Measurements from ENCODE around the gene NUMBL.
A peak's percentile ranks its signal among the peaks of the same experiment; 100 is the strongest.

NUMBL gene

GRCh38 chr19:40688987-40689338 is 1.5 kb downstream of the NUMBL start:
- DNase-seq, result no peak

- DNase-seq, result no peak
Observed at GRCh38 chr19:40688309-40688708, 2.1 kb downstream of the NUMBL start.

GRCh38 chr19:40687525-40688016 is 2.9 kb downstream of the NUMBL start:
- DNase-seq, result no peak

DNA sequence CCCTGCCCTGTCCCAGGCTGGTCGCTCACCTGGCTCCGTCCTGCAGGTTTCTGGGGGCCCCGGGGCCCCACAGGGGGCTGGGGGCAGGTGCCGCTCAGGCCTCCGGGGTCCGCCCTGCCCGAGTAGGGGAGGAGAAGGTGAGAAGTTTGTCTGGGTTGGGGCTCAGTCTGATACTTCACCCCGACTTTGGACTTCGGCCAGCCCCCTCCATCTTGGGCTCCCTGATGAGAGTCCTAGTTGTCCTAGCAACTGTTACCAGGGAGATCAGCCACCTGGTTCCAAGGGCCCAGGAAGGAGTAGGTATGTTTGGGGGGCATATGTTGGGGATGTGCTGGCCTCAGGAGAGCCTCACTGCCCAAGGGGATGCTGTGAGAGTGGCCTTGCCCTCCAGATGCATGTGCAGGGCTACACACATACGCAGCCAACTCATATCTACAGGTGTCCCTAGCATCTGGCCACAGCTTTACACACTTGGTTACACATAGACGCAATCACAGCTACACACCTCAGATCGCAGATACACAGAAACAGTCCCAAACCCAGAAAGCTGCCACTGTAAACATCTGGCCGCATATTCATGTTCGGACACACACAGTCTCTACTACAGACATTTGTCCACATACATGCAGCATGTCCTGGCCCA is 3.4 kb downstream of the NUMBL start:
- no peak for DNase-seq

DNA sequence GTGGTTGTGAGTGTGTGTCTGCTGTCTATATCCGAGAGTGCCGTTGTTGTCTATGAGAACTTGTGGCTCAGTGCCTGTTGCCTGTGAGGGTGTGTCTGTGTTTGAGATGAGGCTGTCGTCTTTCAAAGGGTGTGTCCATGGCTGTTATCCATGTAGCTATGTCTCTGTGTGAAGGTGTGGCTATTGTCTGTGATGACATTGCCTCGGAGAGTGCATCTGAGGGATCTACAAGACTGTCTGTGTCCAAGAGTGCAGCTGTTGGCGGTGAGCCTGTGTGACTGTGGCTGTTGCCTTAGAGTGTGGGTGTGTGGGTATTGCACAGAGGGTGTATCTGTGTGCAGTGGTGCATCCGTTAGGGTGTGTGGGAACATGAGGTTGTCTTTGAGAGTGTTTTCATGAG is 4.9 kb downstream of the NUMBL start:
- no peak for DNase-seq

- DNase-seq, result no peak
Observed at GRCh38 chr19:40685016-40685526, 5.4 kb downstream of the NUMBL start.

- no peak for DNase-seq
Observed at GRCh38 chr19:40684280-40684679, 6.2 kb downstream of the NUMBL start.

GRCh38 chr19:40683437-40683836 is 7.0 kb downstream of the NUMBL start:
- no peak for DNase-seq

DNA sequence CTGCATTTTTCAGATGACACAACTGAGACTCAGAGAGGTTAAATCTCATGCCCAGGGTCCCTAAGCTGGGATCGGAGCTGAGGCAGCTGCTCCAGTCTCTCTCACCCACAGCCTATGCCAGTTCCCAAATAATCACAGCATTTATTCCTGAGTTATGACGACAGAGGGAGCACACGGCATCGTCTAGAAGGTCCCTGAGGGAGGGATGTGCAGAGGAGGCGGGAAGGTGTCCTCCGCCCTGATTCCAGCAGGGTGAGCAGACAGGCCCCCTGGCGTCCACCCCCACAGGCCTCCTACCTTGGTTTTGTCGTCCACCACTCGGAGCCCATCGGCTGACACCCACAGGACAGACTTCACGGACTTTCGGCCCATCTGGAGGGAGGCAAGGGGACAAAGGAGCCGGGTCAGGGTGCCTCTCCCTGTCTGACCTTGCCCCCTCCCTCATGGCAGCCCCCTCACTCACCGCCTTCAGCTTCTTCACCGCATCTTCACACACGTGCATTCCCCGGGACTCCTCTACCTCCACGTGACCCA is 8.0 kb downstream of the NUMBL start:
- DNase-seq, result no peak

DNA sequence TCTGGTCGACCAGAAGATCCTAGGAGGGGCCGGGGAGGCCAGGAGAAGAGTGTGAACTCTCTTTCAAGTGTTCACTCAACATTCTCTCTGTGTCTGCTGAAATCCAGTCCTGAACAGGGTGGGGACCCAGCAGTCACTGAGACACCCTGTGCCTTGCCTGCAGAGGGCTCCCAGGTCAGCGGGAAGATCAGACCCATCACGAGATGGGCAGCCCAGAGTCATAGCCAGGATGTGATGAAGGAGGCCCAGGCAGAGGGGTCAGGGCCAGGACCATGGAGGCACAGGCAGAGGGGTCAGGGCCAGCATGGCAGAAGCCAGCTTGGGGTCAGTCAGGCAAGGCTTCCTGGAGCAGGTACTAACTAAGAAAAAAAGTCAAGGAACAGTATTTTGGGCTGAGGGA is 9.4 kb downstream of the NUMBL start:
- no peak for DNase-seq

DNA sequence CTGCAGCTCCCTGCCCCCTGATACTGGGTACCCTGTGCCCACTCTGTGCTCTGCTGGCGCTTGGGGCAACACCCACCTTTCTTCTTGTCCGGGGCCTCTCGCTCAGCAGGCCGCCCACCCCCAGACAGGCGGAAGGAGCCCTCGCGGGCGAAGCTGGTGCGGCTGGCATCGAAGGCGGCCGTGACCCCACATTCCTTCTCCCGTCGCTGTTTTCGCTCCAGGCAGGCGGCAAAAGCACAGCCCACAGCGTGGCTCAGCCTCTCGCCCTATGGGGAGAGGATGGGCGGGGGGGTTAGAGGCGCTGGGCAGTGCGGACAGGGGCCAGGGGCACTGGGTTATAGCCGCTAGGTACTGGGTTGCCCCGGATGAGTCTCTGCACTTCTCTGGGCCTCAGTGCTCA is 13.3 kb downstream of the NUMBL start:
- no peak for DNase-seq

DNA sequence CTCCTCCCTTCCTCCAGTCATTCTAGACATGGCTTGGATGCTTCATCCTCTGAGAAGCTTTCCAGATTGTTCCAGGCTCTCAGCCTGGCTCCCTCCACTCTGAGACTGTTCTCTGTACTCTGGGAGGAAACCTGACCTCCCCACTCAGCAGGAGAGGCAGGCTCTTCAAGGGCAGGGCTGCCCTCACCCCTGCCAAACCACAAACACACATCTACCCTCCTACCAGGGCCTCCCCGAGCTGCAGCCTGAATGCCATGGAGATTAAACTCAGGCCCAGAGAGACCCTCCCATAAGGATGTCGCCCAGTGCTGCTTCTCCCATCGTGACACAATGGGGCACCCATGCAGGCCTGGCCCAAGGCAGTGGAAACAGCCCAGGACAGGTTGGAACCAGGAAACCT is 16.2 kb downstream of the NUMBL start:
- DNase-seq, result no peak

DNA sequence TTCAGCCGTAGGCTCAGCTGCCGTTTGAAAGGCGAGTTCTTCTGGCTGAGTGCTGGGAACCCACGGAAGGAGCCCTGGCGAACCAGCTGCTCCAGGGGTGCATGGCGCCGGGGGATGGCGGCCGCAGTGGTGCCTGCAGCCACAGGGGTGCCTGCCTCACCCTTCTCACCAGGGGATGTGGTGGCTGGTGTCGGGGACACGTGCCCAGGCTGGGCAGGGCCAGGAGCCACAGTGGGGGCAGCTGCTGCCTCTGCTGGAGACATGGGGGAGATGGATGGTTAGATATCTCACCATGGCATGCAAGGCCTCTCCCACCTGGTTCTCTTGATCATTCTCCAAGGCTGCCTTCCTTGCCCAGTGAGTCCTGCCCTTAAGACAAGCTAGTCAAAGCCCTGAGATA is 17.1 kb downstream of the NUMBL start:
- no peak for DNase-seq

GRCh38 chr19:40672573-40673299 is 17.7 kb downstream of the NUMBL start:
- DNase-seq, result no peak

DNA sequence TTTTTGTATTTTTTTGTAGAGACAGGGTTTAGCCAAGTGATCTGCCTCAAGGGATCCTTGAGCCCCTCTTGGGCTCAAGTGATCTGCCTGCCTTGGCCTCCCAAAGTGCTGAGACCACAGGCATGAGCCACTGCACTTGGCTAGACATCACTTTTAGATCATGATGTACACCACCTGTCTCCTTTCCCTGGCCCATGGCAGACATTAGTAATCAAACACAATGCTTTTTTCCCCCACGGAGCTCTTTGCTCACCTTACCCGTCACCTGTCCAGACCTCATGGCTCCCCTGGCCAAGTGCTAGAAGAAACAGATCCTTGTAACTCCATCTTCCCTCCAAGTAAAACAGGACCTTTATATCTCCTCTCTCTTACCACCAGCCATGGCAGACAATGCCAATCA is 18.4 kb downstream of the NUMBL start:
- DNase-seq, result no peak

- DNase-seq, result no peak
Observed at GRCh38 chr19:40671404-40671803, 19.0 kb downstream of the NUMBL start.

DNA sequence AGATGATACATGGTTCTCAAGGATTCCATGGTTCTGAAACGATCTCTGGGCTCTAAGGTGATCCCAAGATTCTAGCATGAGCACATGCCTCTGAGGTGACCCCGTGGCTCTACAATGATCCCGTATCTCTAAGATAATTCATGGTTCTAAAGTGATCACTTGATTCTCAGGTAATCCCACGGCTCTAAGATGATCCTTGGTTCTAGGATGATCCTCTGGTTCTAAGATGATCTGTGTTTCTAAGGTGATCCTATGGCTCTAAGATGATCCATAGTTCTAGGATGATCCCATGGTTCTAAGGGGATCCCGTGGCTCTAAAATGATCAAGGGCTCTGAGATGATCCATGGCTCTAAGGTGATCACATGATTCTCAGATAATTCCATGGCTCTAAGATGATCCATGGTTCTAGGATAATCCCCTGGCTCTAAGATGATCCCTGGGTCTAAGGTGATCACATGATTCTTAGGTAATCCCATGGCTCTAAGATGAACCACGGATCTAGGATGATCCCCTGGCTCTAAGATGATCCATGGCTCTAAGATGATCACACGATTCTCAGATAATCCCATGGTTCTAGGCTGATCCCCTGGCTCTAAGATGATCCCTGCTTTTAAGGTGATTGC is 21.3 kb downstream of the NUMBL start:
- no peak for DNase-seq

- DNase-seq, result no peak
Observed at GRCh38 chr19:40667602-40668001, 22.8 kb downstream of the NUMBL start.

DNA sequence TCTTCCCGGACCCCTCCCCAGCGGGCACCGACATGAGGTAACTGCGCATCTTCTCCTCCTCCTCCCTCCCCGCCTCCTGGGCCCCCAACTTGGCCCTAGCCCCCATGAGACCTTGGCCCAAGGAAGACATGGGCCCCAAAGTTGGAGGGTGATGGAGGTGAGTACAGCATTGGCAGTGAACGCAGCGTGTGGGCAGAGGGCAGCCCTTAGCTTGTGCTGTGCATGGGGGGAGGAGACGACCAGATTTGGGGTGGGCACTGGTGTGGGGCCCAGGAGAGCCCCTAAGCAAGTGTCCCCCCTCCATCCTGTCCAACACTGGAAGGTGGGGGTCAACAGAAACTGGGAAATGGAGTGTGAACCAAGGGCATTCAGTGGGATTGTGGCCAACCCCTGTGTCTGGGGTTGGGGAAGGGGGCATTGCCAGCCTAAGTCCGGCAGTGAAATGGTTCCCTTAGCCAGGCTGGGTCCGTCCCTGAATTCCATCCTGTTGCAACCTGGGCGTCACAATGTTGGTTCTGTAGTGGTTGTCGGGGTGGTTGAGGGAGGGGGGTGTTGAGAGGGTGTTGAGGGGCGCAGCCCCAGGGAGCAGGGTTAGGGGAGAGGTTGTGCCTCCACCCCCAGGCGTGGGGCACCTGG is 23.5 kb downstream of the NUMBL start:
- DNase-seq, result no peak

GRCh38 chr19:40663695-40664692 is 26.5 kb downstream of the NUMBL start:
- no peak for DNase-seq

- peak; percentile 95 for DNase-seq
Observed at GRCh38 chr19:40662925-40663694, 27.3 kb downstream of the NUMBL start.
